Endothelial cell of umbilical vein (primary cell): Measurements from ENCODE around the gene NCBP1. TPM values are rescaled to one million over a fixed set of nuclear protein-coding genes. Genes with fewer than 3 reads are reported as not detected.

Experiments used
- BruUV-seq: library from RNA; stranded (reverse); fragments of 400-500 nt; replicated peaks from 2 replicates; lab custom pipeline; 2021; lab: Mats Ljungman, UMichigan
- CTCF ChIA-PET: fragments of 300-600, 350-600 bp; sonication (Branson Sonifier 250); formaldehyde crosslinking; loops from one replicate; lab custom pipeline; 2021; ENCODE audit warnings: antibody characterized with exemption, inconsistent platforms; lab: Charles Lee
- POLR2A ChIA-PET: fragments of 300-600, 350-600 bp; sonication (Branson Sonifier 250); formaldehyde crosslinking; loops from one replicate; lab custom pipeline; 2021; ENCODE audit warnings: antibody characterized with exemption, inconsistent platforms; lab: Charles Lee
- DNase-seq: peaks from one replicate; pipeline ENCODE4 v3.0.0-alpha.2; 2011; ENCODE audit warnings: low read depth, low spot score
- FAIRE-seq: peaks from 2 replicates; lab custom pipeline; 2011; peaks lifted over from hg19 to GRCh38; lab: Jason Lieb, UNC
- H2AFZ ChIP-seq: 2 replicates; pipeline ENCODE4 v1.6.0; 2012; ENCODE audit warnings: low read depth, low read length, control low read depth, inconsistent platforms
- H3K27ac ChIP-seq: 2 replicates; pipeline ENCODE4 v1.5.1; 2011; ENCODE audit warnings: low read depth, mild to moderate bottlenecking, control low read depth, low read length, moderate library complexity; ENCODE audit not compliant: insufficient read depth
- H3K27me3 ChIP-seq, 2 experiments: 2 replicates each; pipeline versions ENCODE4 v1.6.0 to v1.6.1; 2011; ENCODE audit warnings: low read length in 2 of 2, mixed read lengths in 1 of 2; ENCODE audit not compliant: control insufficient read depth in 2 of 2, insufficient read depth in 2 of 2
- H3K36me3 ChIP-seq, 2 experiments: 2 replicates in 1 of 2; 3 replicates in 1 of 2; pipeline ENCODE4 v1.5.1; 2011; ENCODE audit warnings: low read length in 2 of 2, mild to moderate bottlenecking in 1 of 2, moderate library complexity in 1 of 2; ENCODE audit not compliant: control insufficient read depth in 2 of 2, insufficient read depth in 2 of 2; ENCODE audit errors: extremely low read depth in 1 of 2
- H3K4me1 ChIP-seq: 3 replicates; pipeline ENCODE4 v1.5.1; 2011; ENCODE audit warnings: mild to moderate bottlenecking, low read length; ENCODE audit not compliant: control insufficient read depth, insufficient read depth; ENCODE audit errors: extremely low read depth
- H3K4me2 ChIP-seq: 2 replicates; pipeline ENCODE4 v1.6.1; 2011; ENCODE audit warnings: low read length, control low read depth, mixed read lengths; ENCODE audit not compliant: insufficient read depth
- H3K4me3 ChIP-seq, 3 experiments: fragments of 200-600 bp in 1 of 3; sonication (generic), shearing (Covaris generic) in 1 of 3; replicated peaks in 1 of 3; 2 replicates each; pipeline ENCODE4 v1.5.1; 2011 to 2016; ENCODE audit warnings: control low read depth in 3 of 3, low read length in 3 of 3, mild to moderate bottlenecking in 2 of 3, inconsistent platforms in 1 of 3, low read depth in 1 of 3, moderate library complexity in 1 of 3; ENCODE audit not compliant: insufficient read depth in 1 of 3
- H3K79me2 ChIP-seq: 2 replicates; pipeline ENCODE4 v1.6.0; 2012; ENCODE audit warnings: low read length, inconsistent platforms; ENCODE audit not compliant: control insufficient read depth, insufficient read depth
- H3K9ac ChIP-seq: replicated peaks from 2 replicates; pipeline ENCODE3; 2011; ENCODE audit warnings: low read length, control low read depth; ENCODE audit not compliant: insufficient read depth; ENCODE audit errors: extremely low read depth
- H3K9me1 ChIP-seq: replicated peaks from 3 replicates; pipeline ENCODE4 v1.6.0; 2011; ENCODE audit warnings: mild to moderate bottlenecking, low read length; ENCODE audit not compliant: control insufficient read depth, insufficient read depth; ENCODE audit errors: extremely low read depth
- H3K9me3 ChIP-seq: replicated peaks from 2 replicates; pipeline ENCODE4 v1.5.1; 2012; ENCODE audit warnings: low read length, inconsistent platforms; ENCODE audit not compliant: control insufficient read depth, insufficient read depth
- H4K20me1 ChIP-seq: replicated peaks from 2 replicates; pipeline ENCODE3; 2011; ENCODE audit warnings: mild to moderate bottlenecking, low read length; ENCODE audit not compliant: control insufficient read depth, insufficient read depth; ENCODE audit errors: extremely low read depth
- EZH2 ChIP-seq: IDR thresholded peaks from 2 replicates; pipeline ENCODE4 v1.6.1; 2012; ENCODE audit warnings: borderline replicate concordance, low read depth, mild to moderate bottlenecking, moderate library complexity, low read length, inconsistent platforms; ENCODE audit not compliant: severe bottlenecking
- FOS ChIP-seq: IDR thresholded peaks from 2 replicates; pipeline ENCODE4 v1.6.1; 2011; ENCODE audit warnings: mild to moderate bottlenecking, low read length, moderate library complexity, borderline replicate concordance; ENCODE audit not compliant: insufficient read depth
- GATA2 ChIP-seq: IDR thresholded peaks from 2 replicates; pipeline ENCODE4 v1.7.0; 2011; ENCODE audit warnings: low read depth, mild to moderate bottlenecking, moderate library complexity, mixed read lengths, low read length; ENCODE audit not compliant: insufficient read length, insufficient read depth
- JUN ChIP-seq: IDR thresholded peaks from 2 replicates; pipeline ENCODE4 v1.6.1; 2011; ENCODE audit warnings: borderline replicate concordance, low read depth; ENCODE audit not compliant: insufficient read length, insufficient read depth
- MYC ChIP-seq: IDR thresholded peaks from one replicate; pipeline ENCODE4 v1.6.1; 2011; ENCODE audit warnings: mild to moderate bottlenecking, low read depth, low read length
- POLR2A ChIP-seq: IDR thresholded peaks from 2 replicates; pipeline ENCODE4 v1.6.1; 2012; ENCODE audit warnings: low read depth, mild to moderate bottlenecking, control low read depth, low read length
- POLR2AphosphoS5 ChIP-seq: IDR thresholded peaks from 2 replicates; pipeline ENCODE4 v1.6.1; 2012; ENCODE audit warnings: low read depth, mild to moderate bottlenecking, control low read depth, low read length, moderate library complexity; ENCODE audit not compliant: insufficient read depth
- dilution Hi-C: fragments of 300-500 bp; cut with MboI; formaldehyde crosslinking; loops from one replicate; pipeline ENCODE4 v1.15.0; 2019; ENCODE audit warnings: low sequenced_read_pairs; ENCODE audit not compliant: extremely low pct_ligation_motif_present
- intact Hi-C: fragments of 100-400 bp; cut with micrococcal nuclease; formaldehyde crosslinking; loops from one replicate; pipeline ENCODE4 v1.10.0; 2022
- polyA plus RNA-seq, 4 experiments: library from polyadenylated mRNA; depleted of rRNA in 3 of 4; stranded (reverse) in 3 of 4; unstranded in 1 of 4; fragments of >200 nt; gene quantifications; 2 replicates each; pipeline versions ENCODE4 v1.2.1 to v1.2.3, GENCODE V29; 2011 to 2012; ENCODE audit warnings: missing spikeins in 1 of 4
- total RNA-seq: library from RNA; stranded (reverse); gene quantifications from 2 replicates; pipeline ENCODE4 v1.2.3, GENCODE V29; 2021
- TF ChIP-seq, protein P1 (sequence below), 2 donors: IDR thresholded peaks; 1 replicate in 1 of 2; 2 replicates in 1 of 2; pipeline ENCODE4 v1.5.1; 2011; ENCODE audit warnings: low read length in 2 of 2, mild to moderate bottlenecking in 2 of 2, moderate library complexity in 2 of 2, control low read depth in 1 of 2, inconsistent platforms in 1 of 2, low read depth in 1 of 2; ENCODE audit not compliant: insufficient read depth in 1 of 2; ENCODE audit errors: extremely low read depth in 1 of 2
- TF ChIP-seq, protein P2 (sequence below): IDR thresholded peaks from 2 replicates; pipeline ENCODE4 v1.6.1; 2011; ENCODE audit not compliant: insufficient read depth, insufficient read length

Gene NCBP1
- total and polyA plus RNA-seq, 2 donors (not counting 3 experiments of a cell fraction or from before 2014, with no cell fraction given) = 10.9 to 45.3 TPM

DNA sequence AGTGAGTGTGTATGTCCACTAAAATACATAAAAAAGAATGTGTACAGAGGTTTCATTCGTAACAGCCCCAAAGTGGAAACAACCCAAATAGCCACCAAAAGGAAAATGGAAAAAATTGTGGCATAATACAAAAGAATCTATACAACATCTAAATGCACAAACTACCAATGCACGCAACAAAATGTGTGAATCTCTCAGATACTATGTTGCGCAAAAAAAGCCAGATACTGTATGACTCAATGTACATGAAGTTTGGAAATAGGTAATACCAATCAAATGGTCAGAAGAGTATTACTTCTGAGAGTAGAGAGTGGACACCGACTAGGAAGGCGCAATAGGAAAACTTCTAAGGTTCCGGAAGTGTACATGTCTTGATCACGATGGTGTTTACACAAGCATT is 61.1 kb downstream of the NCBP1 start:
- TF ChIP-seq FOS = no peak
- no peak for TF ChIP-seq EZH2
- no peak for TF ChIP-seq JUN
- TF ChIP-seq MYC = no peak
- TF ChIP-seq, protein P1, sequence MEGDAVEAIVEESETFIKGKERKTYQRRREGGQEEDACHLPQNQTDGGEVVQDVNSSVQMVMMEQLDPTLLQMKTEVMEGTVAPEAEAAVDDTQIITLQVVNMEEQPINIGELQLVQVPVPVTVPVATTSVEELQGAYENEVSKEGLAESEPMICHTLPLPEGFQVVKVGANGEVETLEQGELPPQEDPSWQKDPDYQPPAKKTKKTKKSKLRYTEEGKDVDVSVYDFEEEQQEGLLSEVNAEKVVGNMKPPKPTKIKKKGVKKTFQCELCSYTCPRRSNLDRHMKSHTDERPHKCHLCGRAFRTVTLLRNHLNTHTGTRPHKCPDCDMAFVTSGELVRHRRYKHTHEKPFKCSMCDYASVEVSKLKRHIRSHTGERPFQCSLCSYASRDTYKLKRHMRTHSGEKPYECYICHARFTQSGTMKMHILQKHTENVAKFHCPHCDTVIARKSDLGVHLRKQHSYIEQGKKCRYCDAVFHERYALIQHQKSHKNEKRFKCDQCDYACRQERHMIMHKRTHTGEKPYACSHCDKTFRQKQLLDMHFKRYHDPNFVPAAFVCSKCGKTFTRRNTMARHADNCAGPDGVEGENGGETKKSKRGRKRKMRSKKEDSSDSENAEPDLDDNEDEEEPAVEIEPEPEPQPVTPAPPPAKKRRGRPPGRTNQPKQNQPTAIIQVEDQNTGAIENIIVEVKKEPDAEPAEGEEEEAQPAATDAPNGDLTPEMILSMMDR (IDR thresholded peaks at IDR 0.05; ENCODE audit: extremely low read depth in 1 of 2, insufficient read depth in 1 of 2, low read depth in 1 of 2, low read length in 2 of 2) = no peak
- TF ChIP-seq, protein P2, sequence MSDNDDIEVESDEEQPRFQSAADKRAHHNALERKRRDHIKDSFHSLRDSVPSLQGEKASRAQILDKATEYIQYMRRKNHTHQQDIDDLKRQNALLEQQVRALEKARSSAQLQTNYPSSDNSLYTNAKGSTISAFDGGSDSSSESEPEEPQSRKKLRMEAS = no peak
- TF ChIP-seq GATA2 = no peak
- no peak for TF ChIP-seq POLR2AphosphoS5
- TF ChIP-seq POLR2A = no peak
- Histone ChIP-seq H3K4me2 (peak overlapping the region; percentile 99), H3K27me3 (no peaks in the 10 kb centered on the region), H3K79me2 (peaks cover 37% of the 10 kb centered on the region), H3K9ac (no peak overlapping the region), H3K9me3 (no peaks in the 10 kb centered on the region), H3K9me1 (no peaks in the 10 kb centered on the region), H4K20me1 (no peaks in the 10 kb centered on the region), H3K27ac (no peak overlapping the region), H3K36me3 (peaks cover 3 to 11% of the 10 kb centered on the region in 2 experiments), H3K4me1 (peaks cover 43% of the 10 kb centered on the region), H3K4me3 (peak overlapping the region in 1 of 3 experiments; percentile 91), H2AFZ (no peak overlapping the region)
- ChIA-PET POLR2A (no interaction called here), CTCF (no interaction called here)
- intact Hi-C loops = no loop called here
- no peak for DNase-seq
- dilution Hi-C loops = no loop called here
- BruUV-seq = no TSS peak
- no peak for FAIRE-seq
